SW 1271 (cell line): Measurements from ENCODE around the gene TPI1.
"Not testable (repeated sequence)": the region's sequence is repeated elsewhere in the genome, so short reads cannot be mapped to it uniquely, and the experiment has no call there.

Experiments used
- DNase-seq, 2 experiments: peaks; one replicate each; lab custom pipeline; 2025; lab: John Stamatoyannopoulos, UW

The TPI1 gene

DNA sequence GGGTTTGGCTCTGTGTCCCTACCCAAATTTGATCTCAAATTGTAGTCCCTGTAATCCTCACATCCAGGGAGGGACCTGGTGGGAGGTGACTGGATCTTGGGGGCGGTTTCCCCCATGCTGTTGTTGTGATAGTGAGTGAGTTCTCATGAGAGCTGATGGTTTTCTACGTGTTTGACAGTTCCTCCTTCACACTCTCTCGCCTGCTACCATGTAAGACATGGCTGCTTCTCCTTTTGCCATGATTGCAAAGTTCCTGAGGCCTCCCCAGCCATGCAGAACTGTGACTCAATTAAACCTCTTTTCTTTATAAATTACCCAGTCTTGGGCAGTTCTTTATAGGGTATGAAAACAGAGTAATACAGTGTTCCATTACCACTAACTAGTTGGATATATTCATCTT lies 27.0 kb downstream of the TPI1 start:
- no peak for DNase-seq

GRCh38 chr12:6896846-6897435 lies 29.6 kb downstream of the TPI1 start:
- DNase-seq: no peak

DNA sequence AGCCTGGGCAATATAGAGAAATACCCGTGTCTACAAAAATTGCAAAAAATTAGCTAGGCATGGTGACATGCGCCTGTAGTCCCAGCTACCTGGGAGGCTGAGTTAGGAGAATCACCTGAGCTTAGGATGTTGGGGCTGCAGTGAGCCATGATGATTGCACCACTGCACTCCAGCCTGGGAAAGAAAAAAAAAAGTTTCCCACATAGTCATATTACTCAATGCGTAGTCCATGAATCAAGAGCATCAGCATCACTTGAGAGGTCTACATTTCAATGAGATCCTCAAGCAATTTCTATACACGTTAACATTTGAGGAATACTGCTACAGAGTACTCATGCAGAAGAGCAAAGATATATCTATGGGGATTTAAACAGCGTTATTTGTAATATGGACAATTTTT lies 32.1 kb downstream of the TPI1 start:
- no peak for DNase-seq

- peak in 1 of 2 experiments; percentile 27 for DNase-seq
Observed at GRCh38 chr12:6899837-6900519, 32.6 kb downstream of the TPI1 start.

- no peak for DNase-seq
Observed at GRCh38 chr12:6902448-6902847, 35.1 kb downstream of the TPI1 start.

GRCh38 chr12:6903722-6904121 lies 36.4 kb downstream of the TPI1 start:
- no peak for DNase-seq

DNA sequence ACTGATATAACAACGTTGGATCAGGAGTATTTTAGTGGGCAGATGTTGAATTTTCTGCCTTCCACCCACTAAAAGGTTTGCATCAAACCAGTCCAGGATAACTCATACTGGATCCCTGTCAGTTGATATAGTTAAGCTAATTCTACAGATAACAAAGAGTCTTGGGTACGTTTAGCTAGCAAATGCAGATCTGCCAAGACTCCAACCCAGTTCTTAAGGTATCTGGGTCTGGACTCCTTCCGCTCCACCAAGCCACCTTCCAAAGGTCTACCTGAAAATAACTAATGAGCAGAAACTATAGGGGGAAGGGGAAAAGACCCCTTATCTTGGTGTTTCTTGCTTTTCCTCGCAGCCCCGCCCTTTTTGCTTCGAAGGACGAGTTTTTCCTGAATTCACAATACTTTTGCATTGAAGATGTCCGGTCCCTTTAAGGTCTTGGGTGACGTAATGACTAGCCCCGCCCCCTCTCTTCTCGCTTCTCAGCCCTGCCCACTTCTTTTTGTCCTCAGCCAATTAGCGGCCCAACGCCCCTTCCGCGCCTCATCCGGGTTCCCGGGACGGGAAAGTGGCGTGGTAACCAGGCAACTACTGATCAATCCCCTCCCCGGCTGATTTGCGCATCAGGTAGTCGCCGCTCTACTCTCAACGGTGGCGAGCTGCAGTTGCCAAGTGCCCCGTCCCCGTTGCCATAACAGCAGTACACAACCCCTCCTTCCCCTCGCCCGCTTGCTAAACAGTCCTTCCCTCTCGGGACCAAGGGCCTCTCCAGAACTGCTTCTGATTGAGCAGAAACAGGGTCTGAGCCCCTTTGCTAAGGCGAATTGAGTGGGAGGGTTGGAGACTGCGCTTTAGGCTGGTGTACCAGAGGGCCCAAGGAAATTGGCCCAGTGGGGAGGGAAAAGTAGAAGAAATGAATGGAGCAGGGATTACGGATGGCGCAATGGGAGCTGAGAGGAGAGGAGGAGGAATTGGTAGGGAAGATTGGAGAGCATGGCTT lies 37.2 kb downstream of the TPI1 start, which contains the start of gene LRRC23:
Gene LRRC23, plus strand, starts transcription at position 543 of the 997 bp plus-strand sequence. CDS start 812 bp downstream, outside the sequence.
- peak; percentile 88 to 97 for DNase-seq

GRCh38 chr12:6905414-6906040 lies 38.2 kb downstream of the TPI1 start:
- DNase-seq: no peak

- DNase-seq: not testable (repeated sequence)
Observed at GRCh38 chr12:6908141-6908540, 40.8 kb downstream of the TPI1 start.

GRCh38 chr12:6909421-6910145 lies 42.3 kb downstream of the TPI1 start:
- DNase-seq: no peak

GRCh38 chr12:6912164-6912935 lies 45.0 kb downstream of the TPI1 start:
- DNase-seq: no peak

DNA sequence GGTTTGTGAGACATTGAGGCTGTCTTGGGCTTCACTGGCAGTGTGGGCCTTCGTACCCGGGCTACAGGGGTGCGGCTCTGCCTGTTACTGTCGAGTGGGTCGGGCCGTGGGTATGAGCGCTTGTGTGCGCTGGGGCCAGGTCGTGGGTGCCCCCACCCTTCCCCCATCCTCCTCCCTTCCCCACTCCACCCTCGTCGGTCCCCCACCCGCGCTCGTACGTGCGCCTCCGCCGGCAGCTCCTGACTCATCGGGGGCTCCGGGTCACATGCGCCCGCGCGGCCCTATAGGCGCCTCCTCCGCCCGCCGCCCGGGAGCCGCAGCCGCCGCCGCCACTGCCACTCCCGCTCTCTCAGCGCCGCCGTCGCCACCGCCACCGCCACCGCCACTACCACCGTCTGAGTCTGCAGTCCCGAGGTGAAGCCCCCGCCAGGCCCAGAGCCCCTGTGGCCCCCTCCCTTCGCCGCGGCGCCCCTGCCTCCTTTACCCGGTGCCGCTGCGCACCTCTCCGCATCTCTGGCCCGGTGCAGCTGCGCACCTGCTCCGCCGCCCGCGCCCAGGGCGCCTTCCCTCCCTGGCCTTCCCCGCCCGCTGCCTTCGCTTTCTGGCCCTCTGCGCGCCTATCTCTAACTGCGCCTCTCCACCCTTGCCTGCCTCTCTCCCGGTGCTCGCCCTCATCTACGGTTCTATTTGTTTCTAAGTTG lies 47.1 kb downstream of the TPI1 start, which contains the start of gene ENO2:
Gene ENO2, plus strand, starts transcription at position 335 of the 701 bp plus-strand sequence. CDS start 1,253 bp downstream, outside the sequence.
- peak in 1 of 2 experiments; percentile 25 for DNase-seq

DNA sequence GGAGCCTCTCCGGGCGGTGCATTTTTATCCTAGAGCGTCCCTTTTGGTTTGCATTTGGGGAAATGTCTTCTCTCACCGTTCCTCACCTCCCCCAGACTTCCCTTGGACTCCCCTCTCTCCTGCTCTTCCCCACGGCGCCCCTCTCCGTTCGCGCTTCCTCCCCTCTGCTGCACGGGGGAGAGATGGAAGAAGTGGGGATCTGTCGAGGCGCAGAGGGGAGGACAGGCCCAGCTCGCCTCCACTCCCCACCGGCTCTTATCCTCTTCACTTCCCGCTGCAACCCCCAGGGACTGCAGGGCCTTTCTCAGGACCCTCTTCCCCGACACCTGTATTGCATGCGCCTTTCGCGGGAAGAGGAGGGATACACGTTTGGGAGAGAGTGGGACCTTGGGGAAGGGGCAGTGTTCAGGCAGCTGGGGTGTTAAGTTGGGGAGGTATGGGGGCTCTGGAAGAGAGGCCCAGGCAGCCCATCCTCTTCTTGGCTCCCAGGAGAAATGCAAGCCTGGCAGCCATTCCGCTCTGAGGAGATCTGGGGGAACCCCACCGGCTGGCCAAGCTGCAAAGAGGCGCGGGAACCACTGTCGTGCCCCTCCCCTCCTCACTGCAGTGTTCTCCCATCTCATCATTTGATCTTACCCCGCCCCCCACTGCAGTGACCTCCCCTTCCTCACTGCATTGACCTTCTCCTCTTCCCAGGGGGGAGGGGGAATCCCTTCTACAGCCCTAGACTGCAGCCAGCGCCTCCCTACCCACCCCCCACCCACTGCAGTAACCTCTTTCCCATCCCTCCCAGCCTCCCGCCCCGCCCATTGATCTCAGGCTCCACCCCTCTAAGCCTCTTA lies 47.8 kb downstream of the TPI1 start:
- no peak for DNase-seq

GRCh38 chr12:6915789-6916285 lies 48.5 kb downstream of the TPI1 start:
- DNase-seq: no peak

- DNase-seq: no peak
Observed at GRCh38 chr12:6916426-6917200, 49.3 kb downstream of the TPI1 start.

GRCh38 chr12:6917491-6918231 lies 50.3 kb downstream of the TPI1 start:
- no peak for DNase-seq

DNA sequence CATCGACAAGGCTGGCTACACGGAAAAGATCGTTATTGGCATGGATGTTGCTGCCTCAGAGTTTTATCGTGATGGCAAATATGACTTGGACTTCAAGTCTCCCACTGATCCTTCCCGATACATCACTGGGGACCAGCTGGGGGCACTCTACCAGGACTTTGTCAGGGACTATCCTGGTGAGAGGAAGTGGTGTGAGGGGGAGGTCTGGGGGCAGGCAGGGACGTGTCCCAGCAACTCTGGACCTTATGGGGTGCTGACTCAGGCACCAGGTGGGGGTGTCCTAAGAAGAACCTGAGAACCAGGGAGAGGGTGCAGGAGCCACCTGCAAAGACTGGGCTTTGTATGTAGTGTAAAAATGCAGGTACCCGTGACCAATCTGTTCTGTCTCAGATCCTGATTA lies 52.3 kb downstream of the TPI1 start:
- DNase-seq: no peak
